ENCODE results near the gene IRS2. TPM values are rescaled to one million over a fixed set of nuclear protein-coding genes. Genes with fewer than 3 reads are reported as not detected.

IRS2 gene
- total RNA-seq, 1 donor from 2014 or later = 42.4 TPM

DNA sequence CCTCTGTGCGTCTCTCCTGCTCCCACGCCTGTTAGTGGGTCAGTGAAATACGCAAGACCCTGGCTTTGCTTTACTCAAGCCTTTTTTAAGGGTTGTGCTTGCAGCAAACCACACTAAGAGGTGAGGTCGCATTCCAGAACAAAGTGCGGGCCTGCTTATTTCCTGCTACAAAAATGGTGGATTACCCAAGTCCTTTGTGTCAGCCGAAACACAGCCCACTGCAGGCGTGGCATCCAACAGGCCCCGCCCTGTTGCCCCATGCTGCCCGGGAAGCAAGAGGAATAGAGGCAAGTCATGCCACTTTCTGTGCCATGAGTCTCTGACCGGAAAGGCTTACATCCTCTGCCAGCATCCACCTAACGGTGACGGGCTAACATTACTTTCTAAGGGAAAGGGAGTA lies 7.7 kb upstream of the IRS2 start:
- H3K4me1 ChIP-seq = no peaks in the 10 kb centered on the region
- intact Hi-C loops (cut with DNase I) = no loop called here
- no peak overlapping the region for H3K27ac ChIP-seq
- no peak overlapping the region for H3K4me3 ChIP-seq
- no peaks in the 10 kb centered on the region for H3K36me3 ChIP-seq
- TF ChIP-seq, protein P1, sequence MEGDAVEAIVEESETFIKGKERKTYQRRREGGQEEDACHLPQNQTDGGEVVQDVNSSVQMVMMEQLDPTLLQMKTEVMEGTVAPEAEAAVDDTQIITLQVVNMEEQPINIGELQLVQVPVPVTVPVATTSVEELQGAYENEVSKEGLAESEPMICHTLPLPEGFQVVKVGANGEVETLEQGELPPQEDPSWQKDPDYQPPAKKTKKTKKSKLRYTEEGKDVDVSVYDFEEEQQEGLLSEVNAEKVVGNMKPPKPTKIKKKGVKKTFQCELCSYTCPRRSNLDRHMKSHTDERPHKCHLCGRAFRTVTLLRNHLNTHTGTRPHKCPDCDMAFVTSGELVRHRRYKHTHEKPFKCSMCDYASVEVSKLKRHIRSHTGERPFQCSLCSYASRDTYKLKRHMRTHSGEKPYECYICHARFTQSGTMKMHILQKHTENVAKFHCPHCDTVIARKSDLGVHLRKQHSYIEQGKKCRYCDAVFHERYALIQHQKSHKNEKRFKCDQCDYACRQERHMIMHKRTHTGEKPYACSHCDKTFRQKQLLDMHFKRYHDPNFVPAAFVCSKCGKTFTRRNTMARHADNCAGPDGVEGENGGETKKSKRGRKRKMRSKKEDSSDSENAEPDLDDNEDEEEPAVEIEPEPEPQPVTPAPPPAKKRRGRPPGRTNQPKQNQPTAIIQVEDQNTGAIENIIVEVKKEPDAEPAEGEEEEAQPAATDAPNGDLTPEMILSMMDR (IDR thresholded peaks at IDR 0.05) = no peak
- no peaks in the 10 kb centered on the region for H3K9me3 ChIP-seq
- no peaks in the 10 kb centered on the region for H3K27me3 ChIP-seq
- DNase-seq (ENCODE audit: low spot score in 2 of 2) = no peak

DNA sequence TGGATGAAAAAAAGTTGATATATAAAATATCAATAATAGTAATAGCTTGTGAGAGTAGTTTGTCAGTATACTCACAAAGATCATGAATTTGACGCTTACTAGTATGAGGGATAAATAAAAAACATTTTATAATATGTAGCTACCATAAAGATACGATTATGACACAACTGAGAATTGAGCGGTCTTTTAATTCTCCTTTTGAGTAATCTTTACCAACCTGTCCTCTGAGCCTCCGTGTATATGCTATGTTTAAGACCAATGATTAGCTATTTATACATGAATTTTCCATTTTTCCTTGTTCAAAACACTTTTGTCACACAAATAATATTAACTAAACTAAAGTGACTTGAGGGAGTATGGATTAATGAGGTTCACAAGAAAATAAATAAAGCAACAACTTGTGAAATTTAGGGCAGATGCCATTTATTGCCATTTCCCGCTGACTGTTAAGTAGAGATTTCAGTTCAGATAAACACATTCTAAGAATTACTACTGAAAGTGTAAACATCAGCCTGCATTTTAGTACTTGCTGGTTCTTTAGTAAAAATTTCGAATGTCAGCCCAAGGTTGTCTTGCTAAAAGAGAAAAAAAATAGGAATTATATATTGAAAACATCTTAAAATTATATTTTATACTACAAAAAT lies 6.2 kb upstream of the IRS2 start:
- H3K4me1 ChIP-seq = peaks cover 0 to 2% of the 10 kb centered on the region in 2 donors
- TF ChIP-seq, protein P1 (IDR thresholded peaks at IDR 0.05) = no peak
- no peaks in the 10 kb centered on the region for H3K27me3 ChIP-seq
- H3K4me3 ChIP-seq = no peak overlapping the region
- H3K9me3 ChIP-seq = no peaks in the 10 kb centered on the region
- DNase-seq (ENCODE audit: low spot score in 2 of 2) = no peak
- intact Hi-C loops (cut with DNase I) = no loop called here
- H3K36me3 ChIP-seq = no peaks in the 10 kb centered on the region
- H3K27ac ChIP-seq = no peak overlapping the region

DNA sequence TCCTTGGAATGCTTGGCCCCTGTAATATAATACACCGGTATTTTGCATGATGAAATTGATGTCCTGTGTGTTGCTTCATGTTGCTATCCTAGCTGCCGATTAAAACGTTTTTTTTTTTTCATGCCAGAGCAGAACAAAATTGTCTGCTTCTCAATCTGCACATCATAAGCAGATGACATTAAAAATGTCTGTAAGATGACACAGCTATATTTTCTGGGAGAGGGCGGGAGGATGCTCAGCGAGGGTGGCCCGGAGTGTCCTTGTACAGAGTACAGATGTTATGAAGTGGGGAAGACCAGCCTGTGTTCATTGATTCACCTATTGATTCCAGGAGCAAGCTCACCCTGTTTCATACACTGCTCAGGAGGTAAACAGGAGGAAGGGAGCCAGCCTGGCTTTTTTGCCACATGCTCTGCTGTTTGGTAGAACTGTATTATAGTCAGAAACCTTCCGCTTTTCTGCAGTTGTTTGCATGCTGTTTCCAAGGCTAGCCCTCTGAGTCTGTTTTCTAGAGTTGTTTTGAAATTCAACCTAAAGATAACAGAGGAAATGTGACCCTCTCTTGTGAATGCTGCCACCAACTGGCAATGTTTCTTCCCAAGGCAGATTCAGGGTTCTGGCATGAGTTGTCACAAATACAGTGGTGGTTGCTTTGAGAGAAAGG lies 4.7 kb upstream of the IRS2 start:
- intact Hi-C loops (cut with DNase I) = no loop called here
- H3K9me3 ChIP-seq = no peaks in the 10 kb centered on the region
- no peak overlapping the region for H3K27ac ChIP-seq
- H3K27me3 ChIP-seq = no peaks in the 10 kb centered on the region
- H3K4me3 ChIP-seq = no peak overlapping the region
- H3K36me3 ChIP-seq = no peaks in the 10 kb centered on the region
- TF ChIP-seq, protein P1 (IDR thresholded peaks at IDR 0.05) = peak in 1 of 3 experiments; percentile 31
- peaks cover 0 to 2% of the 10 kb centered on the region in 2 donors for H3K4me1 ChIP-seq
- DNase-seq (ENCODE audit: low spot score in 2 of 2) = no peak

DNA sequence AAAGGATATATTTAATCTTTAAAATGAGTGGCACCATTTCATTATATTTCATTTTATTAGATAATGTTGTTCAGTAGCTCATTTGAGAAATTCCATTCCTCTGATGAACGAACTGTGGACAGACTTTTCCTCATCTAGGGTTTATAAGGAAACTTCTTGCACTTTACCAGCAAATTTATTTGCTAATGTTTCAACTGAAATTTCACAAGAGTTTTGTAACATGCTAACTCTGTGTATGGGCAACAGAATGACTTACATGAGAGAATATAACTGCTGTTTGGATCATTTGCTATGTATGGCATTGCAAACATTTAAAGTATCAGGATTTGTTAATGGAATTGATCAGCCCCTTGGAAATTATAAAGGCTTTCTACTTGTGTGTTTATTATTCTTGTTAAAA lies 3.7 kb upstream of the IRS2 start:
- Histone ChIP-seq H3K4me3 (no peak overlapping the region), H3K9me3 (no peaks in the 10 kb centered on the region), H3K36me3 (no peaks in the 10 kb centered on the region), H3K27me3 (no peaks in the 10 kb centered on the region), H3K27ac (peak overlapping the region in 1 of 2 donors; percentile 62), H3K4me1 (peaks cover 0 to 2% of the 10 kb centered on the region in 2 donors)
- DNase-seq (ENCODE audit: low spot score in 2 of 2) = no peak
- intact Hi-C loops (cut with DNase I) = no loop called here
- TF ChIP-seq, protein P1 (IDR thresholded peaks at IDR 0.05) = no peak

DNA sequence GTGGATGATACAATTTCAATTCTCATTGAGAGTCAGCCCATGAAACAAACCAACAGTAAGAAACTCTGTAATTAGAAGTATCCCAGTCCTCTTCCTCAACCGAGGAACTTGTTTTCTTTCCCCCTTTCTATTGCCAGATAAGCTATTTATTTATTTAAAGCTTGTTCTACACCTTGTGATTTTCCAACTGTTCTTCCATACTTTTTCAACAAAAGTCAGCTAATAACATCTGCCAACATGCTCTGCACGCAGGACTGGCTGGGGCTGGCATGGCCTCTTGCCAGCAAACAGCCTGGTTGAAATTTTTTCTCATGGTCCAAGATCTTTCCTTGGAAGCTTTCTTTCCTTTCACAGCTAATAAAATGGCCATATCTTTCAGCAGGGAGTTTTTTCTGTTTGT lies 2.9 kb upstream of the IRS2 start:
- intact Hi-C loops (cut with DNase I) = loop anchor here (5.0 to 10.0 kb wide), 7 partner anchors 83 to 1574 kb away; partner anchors contain the start of genes ABHD13 and LIG4
- H3K4me3 ChIP-seq = peak overlapping the region in 1 of 2 donors; percentile 33
- no peak for DNase-seq (ENCODE audit: low spot score in 2 of 2)
- TF ChIP-seq, protein P1 (IDR thresholded peaks at IDR 0.05) = no peak
- peak overlapping the region; percentile 12 to 62 for H3K27ac ChIP-seq
- no peaks in the 10 kb centered on the region for H3K27me3 ChIP-seq
- H3K4me1 ChIP-seq = peaks cover 2% of the 10 kb centered on the region in 2 donors
- peaks cover 2% of the 10 kb centered on the region in 2 donors for H3K36me3 ChIP-seq
- no peaks in the 10 kb centered on the region for H3K9me3 ChIP-seq
